Measurements from ENCODE around the gene GLIS1. TPM values are rescaled to one million over a fixed set of nuclear protein-coding genes. Genes with fewer than 3 reads are reported as not detected.

GLIS1 gene
- total RNA-seq, 1 donor from 2014 or later = 2.5 TPM

DNA sequence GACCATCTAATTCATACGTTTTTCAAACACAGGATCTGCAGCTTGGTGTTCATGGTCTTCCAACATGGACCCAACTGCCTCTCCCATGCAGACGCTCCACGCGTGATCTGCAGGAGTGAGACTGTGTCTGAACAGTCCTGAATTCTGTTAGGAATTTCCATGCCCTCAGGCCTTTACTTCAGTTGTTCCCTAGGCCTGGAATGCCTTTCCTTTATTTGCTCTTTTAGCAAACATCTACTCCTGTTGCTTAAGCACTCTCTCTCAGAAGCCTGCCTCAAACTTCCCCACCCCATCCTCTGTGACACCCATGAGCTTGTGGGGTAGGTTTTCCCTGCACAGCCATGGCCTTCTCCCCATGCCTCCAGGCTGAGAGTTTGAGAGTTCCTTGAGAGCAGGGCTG, 206.1 kb downstream of the GLIS1 start:
- TF ChIP-seq, protein P1, sequence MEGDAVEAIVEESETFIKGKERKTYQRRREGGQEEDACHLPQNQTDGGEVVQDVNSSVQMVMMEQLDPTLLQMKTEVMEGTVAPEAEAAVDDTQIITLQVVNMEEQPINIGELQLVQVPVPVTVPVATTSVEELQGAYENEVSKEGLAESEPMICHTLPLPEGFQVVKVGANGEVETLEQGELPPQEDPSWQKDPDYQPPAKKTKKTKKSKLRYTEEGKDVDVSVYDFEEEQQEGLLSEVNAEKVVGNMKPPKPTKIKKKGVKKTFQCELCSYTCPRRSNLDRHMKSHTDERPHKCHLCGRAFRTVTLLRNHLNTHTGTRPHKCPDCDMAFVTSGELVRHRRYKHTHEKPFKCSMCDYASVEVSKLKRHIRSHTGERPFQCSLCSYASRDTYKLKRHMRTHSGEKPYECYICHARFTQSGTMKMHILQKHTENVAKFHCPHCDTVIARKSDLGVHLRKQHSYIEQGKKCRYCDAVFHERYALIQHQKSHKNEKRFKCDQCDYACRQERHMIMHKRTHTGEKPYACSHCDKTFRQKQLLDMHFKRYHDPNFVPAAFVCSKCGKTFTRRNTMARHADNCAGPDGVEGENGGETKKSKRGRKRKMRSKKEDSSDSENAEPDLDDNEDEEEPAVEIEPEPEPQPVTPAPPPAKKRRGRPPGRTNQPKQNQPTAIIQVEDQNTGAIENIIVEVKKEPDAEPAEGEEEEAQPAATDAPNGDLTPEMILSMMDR (conservative IDR thresholded peaks at IDR 0.05; ENCODE audit: low read depth, low read length) = no peak
- no peak overlapping the region for H3K4me3 ChIP-seq (ENCODE audit: low read depth, low read length)

DNA sequence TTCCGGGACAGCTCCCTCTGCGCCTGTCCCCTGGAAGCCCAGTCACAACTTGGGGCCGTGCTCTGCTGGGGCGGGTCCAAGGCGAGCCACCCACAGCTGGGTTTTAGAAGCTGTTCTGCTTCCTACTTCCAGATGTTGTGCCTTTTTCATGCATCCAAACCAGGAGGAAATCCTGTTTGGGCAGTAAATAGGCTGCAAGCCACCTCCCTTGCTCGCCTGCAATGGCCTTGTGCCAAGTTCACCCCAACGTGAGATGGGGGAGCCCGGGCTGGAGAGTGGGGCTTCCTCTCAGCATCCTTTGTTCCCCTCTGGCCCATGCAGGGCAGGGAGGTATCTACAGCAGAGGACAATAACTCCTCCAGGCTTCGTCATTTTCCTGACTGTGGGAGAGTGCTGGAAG, 206.6 kb downstream of the GLIS1 start:
- H3K4me3 ChIP-seq (ENCODE audit: low read depth, low read length) = no peak overlapping the region
- DNase-seq (ENCODE audit: low read depth) = no peak
- TF ChIP-seq, protein P1 (conservative IDR thresholded peaks at IDR 0.05; ENCODE audit: low read depth, low read length) = no peak

More for the DNA sequence above, 206.1 kb downstream of the GLIS1 start:
- no peak for DNase-seq (ENCODE audit: low read depth)

GRCh38 chr1:53530550-53530949, 208.4 kb downstream of the GLIS1 start:
- TF ChIP-seq, protein P1 (conservative IDR thresholded peaks at IDR 0.05; ENCODE audit: low read depth, low read length) = no peak

GRCh38 chr1:53529555-53529954, 209.4 kb downstream of the GLIS1 start:
- H3K4me3 ChIP-seq (ENCODE audit: low read depth, low read length) = no peak overlapping the region
- TF ChIP-seq, protein P1 (conservative IDR thresholded peaks at IDR 0.05; ENCODE audit: low read depth, low read length) = no peak
- DNase-seq (ENCODE audit: low read depth) = no peak

More at GRCh38 chr1:53530550-53530949, 208.4 kb downstream of the GLIS1 start:
- no peak overlapping the region for H3K4me3 ChIP-seq (ENCODE audit: low read depth, low read length)
- DNase-seq (ENCODE audit: low read depth) = no peak

GRCh38 chr1:53527368-53527767, 211.6 kb downstream of the GLIS1 start:
- DNase-seq (ENCODE audit: low read depth) = no peak
- TF ChIP-seq, protein P1 (conservative IDR thresholded peaks at IDR 0.05; ENCODE audit: low read depth, low read length) = no peak
- H3K4me3 ChIP-seq (ENCODE audit: low read depth, low read length) = no peak overlapping the region

DNA sequence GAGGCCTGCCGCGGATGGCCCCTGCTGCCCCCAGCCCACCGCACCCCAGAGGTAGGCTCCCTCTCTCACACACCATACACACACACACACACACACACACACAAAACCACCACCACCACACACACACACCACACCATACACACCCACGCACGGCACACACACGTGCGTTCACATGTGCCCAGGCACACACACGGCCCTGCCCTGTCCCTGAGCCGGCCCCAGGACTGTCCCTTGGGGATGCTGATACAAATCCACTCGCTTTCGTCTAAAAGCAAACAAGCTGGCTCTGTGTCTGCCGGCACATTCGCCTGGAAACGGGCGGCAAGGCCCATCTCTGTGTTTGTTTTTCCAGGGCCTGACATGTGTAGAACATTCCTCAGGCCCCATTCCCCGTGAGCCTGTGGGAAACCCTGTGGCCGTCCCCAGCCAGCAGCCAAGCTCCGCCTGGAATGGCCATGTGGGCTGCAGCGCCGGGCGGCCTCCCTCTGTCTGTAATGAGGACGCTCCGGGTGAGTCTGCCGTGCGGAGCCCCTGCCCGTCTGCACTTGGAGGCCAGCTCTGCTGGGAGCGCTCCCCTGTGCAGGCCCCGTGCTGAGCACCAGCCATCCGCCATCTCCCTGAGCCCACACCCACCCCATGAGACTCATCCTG, 212.4 kb downstream of the GLIS1 start:
- H3K4me3 ChIP-seq (ENCODE audit: low read depth, low read length) = no peak overlapping the region
- no peak for DNase-seq (ENCODE audit: low read depth)
- TF ChIP-seq, protein P1 (conservative IDR thresholded peaks at IDR 0.05; ENCODE audit: low read depth, low read length) = no peak

DNA sequence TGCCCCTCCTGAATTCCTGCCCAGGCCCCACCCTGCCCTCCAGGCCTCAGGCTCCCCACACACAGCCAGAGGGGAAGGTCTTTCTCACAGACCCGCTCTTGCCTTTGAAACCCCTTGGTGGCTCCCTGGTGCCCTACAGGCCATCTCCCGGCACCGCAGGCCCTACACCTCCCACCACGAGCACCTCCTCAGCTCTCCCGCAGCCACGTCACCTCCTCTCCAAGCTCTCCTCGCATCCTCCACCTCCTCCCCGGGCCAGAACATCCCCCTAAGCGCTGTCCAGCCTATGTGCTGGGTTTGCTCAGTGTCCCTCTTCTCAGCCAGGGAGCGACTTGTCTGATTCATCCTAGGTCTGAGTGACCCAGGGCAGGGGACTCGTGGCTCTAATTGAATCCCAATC, 213.4 kb downstream of the GLIS1 start:
- DNase-seq (ENCODE audit: low read depth) = no peak
- no peak overlapping the region for H3K4me3 ChIP-seq (ENCODE audit: low read depth, low read length)
- TF ChIP-seq, protein P1 (conservative IDR thresholded peaks at IDR 0.05; ENCODE audit: low read depth, low read length) = no peak
